ENCODE data around the gene RBM5. TPM values are rescaled to one million over a fixed set of nuclear protein-coding genes. Genes with fewer than 3 reads are reported as not detected.
A peak's percentile ranks its signal among the peaks of the same experiment; 100 is the strongest.

The RBM5 gene
- total and polyA plus RNA-seq, 8 donors: 25.0 to 464 (median 256) TPM

DNA sequence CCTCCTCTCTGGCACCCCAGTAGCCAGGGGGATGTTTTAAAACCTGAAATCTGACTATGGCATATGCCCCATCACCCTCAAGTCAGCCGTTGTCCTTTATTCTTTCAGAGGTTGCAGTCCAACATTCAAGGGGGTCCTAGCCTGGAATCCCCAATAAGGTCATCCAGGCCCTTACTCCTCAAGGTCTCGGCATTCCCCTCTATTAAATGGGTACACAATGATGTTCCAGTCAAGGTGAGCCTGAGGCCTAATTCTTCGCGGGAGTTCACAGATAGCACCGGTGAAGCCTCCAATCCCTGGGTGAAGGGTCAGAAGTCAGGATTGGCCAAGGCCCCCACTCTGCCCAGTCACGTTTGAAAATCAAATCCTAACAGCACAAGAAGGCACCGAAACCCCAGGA lies 58.3 kb downstream of the RBM5 start:
- no peak overlapping the region for H3K4me3 ChIP-seq
- DNase-seq: no peak
- 85 to 95% (median 89%) methylated on average over 5 to 7 of the region's 7 CpGs for WGBS, 5 donors
- intact Hi-C loops (cut with DNase I; ENCODE audit: low total_unique reads): no loop called here
- H3K9me3 ChIP-seq: no peaks in the 10 kb centered on the region
- peaks cover 0 to 23% (median 17%) of the 10 kb centered on the region in 4 donors for H3K4me1 ChIP-seq
- H3K27ac ChIP-seq: no peak overlapping the region
- H3K36me3 ChIP-seq: no peaks in the 10 kb centered on the region
- no peak for TF ChIP-seq EP300 (IDR thresholded peaks at IDR 0.05)
- TF ChIP-seq POLR2A (IDR thresholded peaks at IDR 0.05): no peak
- no peak for TF ChIP-seq POLR2AphosphoS5 (IDR thresholded peaks at IDR 0.05)
- TF ChIP-seq, protein P1, sequence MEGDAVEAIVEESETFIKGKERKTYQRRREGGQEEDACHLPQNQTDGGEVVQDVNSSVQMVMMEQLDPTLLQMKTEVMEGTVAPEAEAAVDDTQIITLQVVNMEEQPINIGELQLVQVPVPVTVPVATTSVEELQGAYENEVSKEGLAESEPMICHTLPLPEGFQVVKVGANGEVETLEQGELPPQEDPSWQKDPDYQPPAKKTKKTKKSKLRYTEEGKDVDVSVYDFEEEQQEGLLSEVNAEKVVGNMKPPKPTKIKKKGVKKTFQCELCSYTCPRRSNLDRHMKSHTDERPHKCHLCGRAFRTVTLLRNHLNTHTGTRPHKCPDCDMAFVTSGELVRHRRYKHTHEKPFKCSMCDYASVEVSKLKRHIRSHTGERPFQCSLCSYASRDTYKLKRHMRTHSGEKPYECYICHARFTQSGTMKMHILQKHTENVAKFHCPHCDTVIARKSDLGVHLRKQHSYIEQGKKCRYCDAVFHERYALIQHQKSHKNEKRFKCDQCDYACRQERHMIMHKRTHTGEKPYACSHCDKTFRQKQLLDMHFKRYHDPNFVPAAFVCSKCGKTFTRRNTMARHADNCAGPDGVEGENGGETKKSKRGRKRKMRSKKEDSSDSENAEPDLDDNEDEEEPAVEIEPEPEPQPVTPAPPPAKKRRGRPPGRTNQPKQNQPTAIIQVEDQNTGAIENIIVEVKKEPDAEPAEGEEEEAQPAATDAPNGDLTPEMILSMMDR (IDR thresholded peaks at IDR 0.05): no peak
- no peaks in the 10 kb centered on the region for H3K27me3 ChIP-seq

DNA sequence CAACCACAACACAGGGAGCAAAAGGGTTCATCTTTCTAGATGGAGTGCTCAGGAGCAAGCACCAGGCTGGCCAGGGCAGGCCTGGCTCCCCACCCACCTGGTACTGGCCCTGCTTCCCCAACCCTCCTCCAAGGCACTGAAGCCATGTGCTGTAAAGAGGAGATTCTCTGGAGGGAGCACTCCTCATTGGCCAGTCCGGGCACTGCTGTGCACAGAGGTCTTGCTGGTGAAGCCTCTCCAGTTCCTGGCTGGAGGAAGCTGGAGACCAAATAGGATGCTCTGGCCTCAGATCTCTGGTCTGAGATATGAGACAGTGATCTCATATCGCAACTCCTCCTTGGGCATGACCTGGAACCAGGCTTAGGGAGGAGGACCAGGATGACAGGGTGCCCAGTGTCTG lies 58.7 kb downstream of the RBM5 start:
- intact Hi-C loops (cut with DNase I; ENCODE audit: low total_unique reads): no loop called here
- H3K9me3 ChIP-seq: no peaks in the 10 kb centered on the region
- H3K4me3 ChIP-seq: no peak overlapping the region
- no peaks in the 10 kb centered on the region for H3K27me3 ChIP-seq
- no peak for DNase-seq
- 73 to 92% (median 86%) methylated on average over 2 of the region's 2 CpGs for WGBS, 5 donors
- H3K27ac ChIP-seq: no peak overlapping the region
- no peak for TF ChIP-seq POLR2A (IDR thresholded peaks at IDR 0.05)
- TF ChIP-seq POLR2AphosphoS5 (IDR thresholded peaks at IDR 0.05): no peak
- TF ChIP-seq EP300 (IDR thresholded peaks at IDR 0.05): no peak
- TF ChIP-seq, protein P1 (IDR thresholded peaks at IDR 0.05): no peak
- H3K4me1 ChIP-seq: peaks cover 0 to 24% (median 17%) of the 10 kb centered on the region in 4 donors
- H3K36me3 ChIP-seq: no peaks in the 10 kb centered on the region

DNA sequence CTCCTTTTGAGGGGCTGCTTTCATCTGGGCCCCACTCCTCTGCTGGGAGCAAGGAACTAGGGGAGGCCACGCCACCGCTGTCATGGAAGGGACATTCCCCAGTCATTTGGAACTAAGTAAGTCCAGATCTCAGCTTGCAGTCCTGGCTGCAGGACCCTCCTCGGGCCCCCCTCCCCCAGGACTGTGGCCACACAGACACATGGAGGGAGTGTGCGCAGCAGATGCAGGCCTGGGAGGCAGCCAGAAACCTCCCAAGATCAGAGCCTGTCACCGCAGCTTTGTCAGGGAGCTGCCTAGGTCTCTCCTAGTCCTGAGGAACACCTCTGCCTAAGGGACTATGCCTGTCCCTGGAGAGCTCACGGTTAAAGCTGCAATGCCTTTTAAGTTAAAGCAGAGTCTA lies 59.1 kb downstream of the RBM5 start:
- TF ChIP-seq POLR2A (IDR thresholded peaks at IDR 0.05): no peak
- TF ChIP-seq POLR2AphosphoS5 (IDR thresholded peaks at IDR 0.05): no peak
- TF ChIP-seq, protein P1 (IDR thresholded peaks at IDR 0.05): no peak
- TF ChIP-seq EP300 (IDR thresholded peaks at IDR 0.05): no peak
- no peak for DNase-seq
- intact Hi-C loops (cut with DNase I; ENCODE audit: low total_unique reads): no loop called here
- Histone ChIP-seq H3K4me1 (peaks cover 0 to 24% (median 17%) of the 10 kb centered on the region in 4 donors), H3K9me3 (no peaks in the 10 kb centered on the region), H3K27ac (no peak overlapping the region), H3K4me3 (no peak overlapping the region), H3K27me3 (no peaks in the 10 kb centered on the region), H3K36me3 (no peaks in the 10 kb centered on the region)
- whole genome bisulfite sequencing, 5 donors: 64 to 77% (median 69%) methylated on average over 2 to 6 of the region's 6 CpGs

DNA sequence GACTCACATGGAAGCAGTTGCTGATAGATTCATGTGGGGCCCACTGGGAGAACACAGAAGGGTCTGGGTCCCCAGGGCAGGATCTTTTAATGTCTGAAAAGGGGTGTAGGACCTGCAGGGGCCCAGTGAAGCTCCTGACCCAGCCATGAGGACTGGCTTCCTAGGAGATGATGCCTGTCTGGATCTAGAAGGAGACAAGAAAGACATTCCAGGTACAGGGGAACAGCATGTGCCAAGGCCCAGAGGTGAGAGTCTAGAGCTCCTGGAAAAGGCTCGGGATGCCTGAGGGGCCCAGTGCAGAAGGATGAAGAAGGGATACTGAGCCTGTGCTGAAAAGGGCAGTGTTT lies 61.7 kb downstream of the RBM5 start:
- intact Hi-C loops (cut with DNase I; ENCODE audit: low total_unique reads): no loop called here
- Histone ChIP-seq H3K27ac (peak overlapping the region in 1 of 5 donors; percentile 60), H3K9me3 (no peaks in the 10 kb centered on the region), H3K36me3 (no peaks in the 10 kb centered on the region), H3K27me3 (peaks cover 0 to 18% (median 3%) of the 10 kb centered on the region in 3 donors), H3K4me3 (no peak overlapping the region), H3K4me1 (peaks cover under 1 to 33% (median 28%) of the 10 kb centered on the region in 4 donors)
- WGBS, 5 donors: 71 to 100% (median 79%) methylated on average over 1 of the region's 1 CpG
- TF ChIP-seq EP300 (IDR thresholded peaks at IDR 0.05) (no peak), POLR2AphosphoS5 (IDR thresholded peaks at IDR 0.05) (no peak), POLR2A (IDR thresholded peaks at IDR 0.05) (no peak)
- TF ChIP-seq, protein P1 (IDR thresholded peaks at IDR 0.05): no peak
- DNase-seq: no peak
